ENCODE results near the gene GRN.

Gene GRN

GRCh38 chr17:44378171-44378705, 33.1 kb downstream of the GRN start:
- TF ChIP-seq YY1 (IDR thresholded peaks at IDR 0.05; ENCODE audit: low read depth) (no peak), MAX (IDR thresholded peaks at IDR 0.05) (no peak), CEBPB (IDR thresholded peaks at IDR 0.05) (no peak), EGR1 (IDR thresholded peaks at IDR 0.05) (no peak), CREB1 (IDR thresholded peaks at IDR 0.05; ENCODE audit: low read depth) (no peak), REST (IDR thresholded peaks at IDR 0.05; ENCODE audit: low read depth) (no peak), ZBTB7A (IDR thresholded peaks at IDR 0.05; ENCODE audit: low read depth) (no peak), NFIC (IDR thresholded peaks at IDR 0.05) (no peak), TEAD4 (IDR thresholded peaks at IDR 0.05) (no peak), RAD21 (IDR thresholded peaks at IDR 0.05; ENCODE audit: low read depth) (no peak), TAF1 (IDR thresholded peaks at IDR 0.05; ENCODE audit: low read depth) (no peak), TCF12 (IDR thresholded peaks at IDR 0.05; ENCODE audit: low read depth) (no peak), USF1 (IDR thresholded peaks at IDR 0.05) (no peak), FOXM1 (IDR thresholded peaks at IDR 0.05; ENCODE audit: borderline replicate concordance, low read depth) (no peak), EP300 (IDR thresholded peaks at IDR 0.05; ENCODE audit: borderline replicate concordance) (no peak)

- TF ChIP-seq EGR1 (IDR thresholded peaks at IDR 0.05): no peak
- TF ChIP-seq USF1 (IDR thresholded peaks at IDR 0.05): no peak
- TF ChIP-seq TCF12 (IDR thresholded peaks at IDR 0.05; ENCODE audit: low read depth): no peak
- no peak for TF ChIP-seq CREB1 (IDR thresholded peaks at IDR 0.05; ENCODE audit: low read depth)
- no peak for TF ChIP-seq CEBPB (IDR thresholded peaks at IDR 0.05)
- no peak for TF ChIP-seq FOXM1 (IDR thresholded peaks at IDR 0.05; ENCODE audit: borderline replicate concordance, low read depth)
- no peak for TF ChIP-seq TEAD4 (IDR thresholded peaks at IDR 0.05)
- no peak for TF ChIP-seq TAF1 (IDR thresholded peaks at IDR 0.05; ENCODE audit: low read depth)
- TF ChIP-seq RAD21 (IDR thresholded peaks at IDR 0.05; ENCODE audit: low read depth): no peak
- TF ChIP-seq YY1 (IDR thresholded peaks at IDR 0.05; ENCODE audit: low read depth): no peak
- TF ChIP-seq NFIC (IDR thresholded peaks at IDR 0.05): no peak
- TF ChIP-seq ZBTB7A (IDR thresholded peaks at IDR 0.05; ENCODE audit: low read depth): no peak
- TF ChIP-seq REST (IDR thresholded peaks at IDR 0.05; ENCODE audit: low read depth): no peak
- no peak for TF ChIP-seq MAX (IDR thresholded peaks at IDR 0.05)
- no peak for TF ChIP-seq EP300 (IDR thresholded peaks at IDR 0.05; ENCODE audit: borderline replicate concordance)
These were observed 34.8 kb downstream of the GRN start for GRCh38 chr17:44379887-44380286.

GRCh38 chr17:44380767-44381166, 35.7 kb downstream of the GRN start:
- no peak for TF ChIP-seq CEBPB (IDR thresholded peaks at IDR 0.05)
- no peak for TF ChIP-seq EGR1 (IDR thresholded peaks at IDR 0.05)
- no peak for TF ChIP-seq MAX (IDR thresholded peaks at IDR 0.05)
- TF ChIP-seq ZBTB7A (IDR thresholded peaks at IDR 0.05; ENCODE audit: low read depth): no peak
- no peak for TF ChIP-seq EP300 (IDR thresholded peaks at IDR 0.05; ENCODE audit: borderline replicate concordance)

GRCh38 chr17:44381810-44382305, 36.8 kb downstream of the GRN start:
- TF ChIP-seq FOXM1 (IDR thresholded peaks at IDR 0.05; ENCODE audit: borderline replicate concordance, low read depth): no peak

- no peak for TF ChIP-seq MAX (IDR thresholded peaks at IDR 0.05)
- TF ChIP-seq TAF1 (IDR thresholded peaks at IDR 0.05; ENCODE audit: low read depth): no peak
- TF ChIP-seq TCF12 (IDR thresholded peaks at IDR 0.05; ENCODE audit: low read depth): no peak
- no peak for TF ChIP-seq REST (IDR thresholded peaks at IDR 0.05; ENCODE audit: low read depth)
These were observed 37.8 kb downstream of the GRN start for GRCh38 chr17:44382917-44383316.
